Thymus (tissue), 11 donors: ENCODE results near the gene IMMP2L. TPM values are rescaled to one million over a fixed set of nuclear protein-coding genes. Genes with fewer than 3 reads are reported as not detected.
A peak's percentile ranks its signal among the peaks of the same experiment; 100 is the strongest.

Experiments used
- DNase-seq, 9 donors: peaks; one replicate each; pipeline ENCODE4 v3.0.0-alpha.2; 2013; ENCODE audit warnings: low spot score in 9 of 9, low read depth in 6 of 9, missing footprints in 1 of 9
- H3K27ac ChIP-seq, 2 donors: one replicate each; pipeline ENCODE4 v1.5.1; 2013; ENCODE audit warnings: control low read depth in 1 of 2, low read depth in 1 of 2, low read length in 1 of 2, mild to moderate bottlenecking in 1 of 2, moderate library complexity in 1 of 2
- H3K27me3 ChIP-seq, 2 donors: one replicate each; pipeline ENCODE4 v1.5.1; 2013; ENCODE audit warnings: low read length in 1 of 2; ENCODE audit not compliant: control insufficient read depth in 2 of 2, insufficient read depth in 1 of 2
- H3K36me3 ChIP-seq, 2 donors: one replicate each; pipeline ENCODE4 v1.5.1; 2013; ENCODE audit warnings: low read length in 1 of 2, mild to moderate bottlenecking in 1 of 2, moderate library complexity in 1 of 2; ENCODE audit not compliant: control insufficient read depth in 2 of 2, insufficient read depth in 2 of 2
- H3K4me1 ChIP-seq, 2 donors: one replicate each; pipeline ENCODE4 v1.5.1; 2013; ENCODE audit warnings: low read length in 2 of 2; ENCODE audit not compliant: control insufficient read depth in 2 of 2, insufficient read depth in 2 of 2
- H3K4me3 ChIP-seq, 2 donors: one replicate each; pipeline ENCODE4 v1.5.1; 2013; ENCODE audit warnings: low read length in 2 of 2, control low read depth in 1 of 2, mild to moderate bottlenecking in 1 of 2
- H3K9me3 ChIP-seq, 2 donors: one replicate each; pipeline ENCODE4 v1.5.1; 2013; ENCODE audit warnings: low read length in 1 of 2, mild to moderate bottlenecking in 1 of 2; ENCODE audit not compliant: control insufficient read depth in 2 of 2, insufficient read depth in 1 of 2
- WGBS: extraction: QIAGEN DNeasy Blood & Tissue Kit; methylation state at CpG from one replicate; pipeline ENCODE4 v1.1.7; 2013; 5-methylcytosine and 5-hydroxymethylcytosine counted together
- polyA plus RNA-seq: library from polyadenylated mRNA; stranded (reverse); fragments of 200-250 nt; gene quantifications from one replicate; pipeline ENCODE4 v1.2.3, GENCODE V29; 2013
- total RNA-seq: library from RNA; stranded (reverse); fragments of 120-200 nt; gene quantifications from one replicate; pipeline ENCODE4 v1.2.4, GENCODE V29; 2013
- donor health status: healthy.

IMMP2L gene
- total and polyA plus RNA-seq, 2 donors, result 11.0 to 12.8 TPM

GRCh38 chr7:110854651-110855050 is 707.6 kb downstream of the IMMP2L start:
- Histone ChIP-seq H3K9me3 (no peaks in the 10 kb centered on the region), H3K4me1 (no peaks in the 10 kb centered on the region)
- WGBS, result 96% methylated on average over 2 of the region's 2 CpGs

GRCh38 chr7:110854166-110854565 is 708.1 kb downstream of the IMMP2L start:
- no peaks in the 10 kb centered on the region for H3K27me3 ChIP-seq
- no peak overlapping the region for H3K4me3 ChIP-seq
- H3K9me3 ChIP-seq, result no peaks in the 10 kb centered on the region
- H3K4me1 ChIP-seq, result no peaks in the 10 kb centered on the region
- no peaks in the 10 kb centered on the region for H3K36me3 ChIP-seq
- H3K27ac ChIP-seq, result no peak overlapping the region
- DNase-seq, result no peak

More at GRCh38 chr7:110854651-110855050, 707.6 kb downstream of the IMMP2L start:
- no peaks in the 10 kb centered on the region for H3K27me3 ChIP-seq
- H3K4me3 ChIP-seq, result no peak overlapping the region
- no peaks in the 10 kb centered on the region for H3K36me3 ChIP-seq
- H3K27ac ChIP-seq, result no peak overlapping the region
- DNase-seq, result no peak

GRCh38 chr7:110853263-110853662 is 709.0 kb downstream of the IMMP2L start:
- no peaks in the 10 kb centered on the region for H3K9me3 ChIP-seq
- H3K4me3 ChIP-seq, result no peak overlapping the region
- H3K27me3 ChIP-seq, result no peaks in the 10 kb centered on the region
- DNase-seq, result no peak
- no peaks in the 10 kb centered on the region for H3K4me1 ChIP-seq
- no peaks in the 10 kb centered on the region for H3K36me3 ChIP-seq
- WGBS, result 87% methylated on average over 3 of the region's 3 CpGs
- no peak overlapping the region for H3K27ac ChIP-seq

GRCh38 chr7:110852156-110852940 is 709.9 kb downstream of the IMMP2L start:
- 95% methylated on average over 4 of the region's 4 CpGs for WGBS
- no peaks in the 10 kb centered on the region for H3K27me3 ChIP-seq
- no peaks in the 10 kb centered on the region for H3K36me3 ChIP-seq

GRCh38 chr7:110850224-110850623 is 712.1 kb downstream of the IMMP2L start:
- Histone ChIP-seq H3K4me3 (no peak overlapping the region), H3K36me3 (no peaks in the 10 kb centered on the region), H3K4me1 (no peaks in the 10 kb centered on the region), H3K27ac (no peak overlapping the region), H3K9me3 (no peaks in the 10 kb centered on the region), H3K27me3 (no peaks in the 10 kb centered on the region)
- WGBS, result 97% methylated on average over 3 of the region's 3 CpGs
- DNase-seq, result no peak

More at GRCh38 chr7:110852156-110852940, 709.9 kb downstream of the IMMP2L start:
- Histone ChIP-seq H3K4me1 (no peaks in the 10 kb centered on the region), H3K4me3 (no peak overlapping the region), H3K9me3 (no peaks in the 10 kb centered on the region), H3K27ac (no peak overlapping the region)
- DNase-seq, result no peak

- Histone ChIP-seq H3K4me3 (no peak overlapping the region), H3K4me1 (no peaks in the 10 kb centered on the region), H3K36me3 (no peaks in the 10 kb centered on the region), H3K27ac (no peak overlapping the region), H3K9me3 (no peaks in the 10 kb centered on the region), H3K27me3 (no peaks in the 10 kb centered on the region)
- 96% methylated on average over 4 of the region's 4 CpGs for WGBS
- DNase-seq, result no peak
These were observed 719.5 kb downstream of the IMMP2L start for GRCh38 chr7:110842796-110843195.

GRCh38 chr7:110841840-110842545 is 720.3 kb downstream of the IMMP2L start:
- no peaks in the 10 kb centered on the region for H3K4me1 ChIP-seq
- no peaks in the 10 kb centered on the region for H3K27me3 ChIP-seq
- H3K36me3 ChIP-seq, result no peaks in the 10 kb centered on the region
- H3K4me3 ChIP-seq, result no peak overlapping the region
- H3K9me3 ChIP-seq, result no peaks in the 10 kb centered on the region
- H3K27ac ChIP-seq, result no peak overlapping the region
- no peak for DNase-seq
- 95% methylated on average over 3 of the region's 3 CpGs for WGBS

- no peak overlapping the region for H3K27ac ChIP-seq
- WGBS, result 73% methylated on average over 5 of the region's 5 CpGs
- H3K4me1 ChIP-seq, result no peaks in the 10 kb centered on the region
- H3K4me3 ChIP-seq, result no peak overlapping the region
- peak in 1 of 9 donors; percentile 5 for DNase-seq
- H3K27me3 ChIP-seq, result no peaks in the 10 kb centered on the region
- no peaks in the 10 kb centered on the region for H3K9me3 ChIP-seq
- no peaks in the 10 kb centered on the region for H3K36me3 ChIP-seq
These were observed 722.4 kb downstream of the IMMP2L start for GRCh38 chr7:110839866-110840265.

GRCh38 chr7:110835849-110836248 is 726.4 kb downstream of the IMMP2L start:
- Histone ChIP-seq H3K27ac (no peak overlapping the region), H3K36me3 (no peaks in the 10 kb centered on the region), H3K4me3 (no peak overlapping the region), H3K4me1 (no peaks in the 10 kb centered on the region), H3K9me3 (no peaks in the 10 kb centered on the region), H3K27me3 (no peaks in the 10 kb centered on the region)
- 95% methylated on average over 1 of the region's 1 CpG for WGBS
- no peak for DNase-seq
